Spleen (tissue), 7 donors: ENCODE measurements around the gene MYH15.

Experiments used
- CTCF ChIP-seq, 11 experiments: fragments of 200-600 bp in 7 of 11; fragments of 450-650 bp in 4 of 11; sonication (generic) in 4 of 11; IDR thresholded peaks in 8 of 11; conservative IDR thresholded peaks in 3 of 11; 1 replicate in 7 of 11; 2 replicates in 4 of 11; pipeline versions ENCODE4 v1.4.0 to v1.8.0; 2016 to 2021; ENCODE audit warnings: antibody characterized with exemption in 11 of 11, inconsistent platforms in 4 of 11, mild to moderate bottlenecking in 1 of 11
- POLR2AphosphoS5 ChIP-seq, 3 donors: sonication (generic); formaldehyde crosslinking; IDR thresholded peaks; one replicate each; pipeline ENCODE4 v1.5.1; 2017; ENCODE audit warnings: antibody characterized with exemption in 3 of 3
- donor health status: DM: no; HTN: no; CAD: no; lungs with moderate emphysema.
- donor health status: DM: no; HTN: no; CAD: no.
- donor health status: DM: no; HTN: no; CAD: no.

- no peak for TF ChIP-seq POLR2AphosphoS5 (IDR thresholded peaks at IDR 0.05)
- TF ChIP-seq CTCF (IDR thresholded peaks at IDR 0.05 in 8 of 11, conservative IDR thresholded peaks at IDR 0.05 in 3 of 11), result no peak
These were observed 176.4 kb downstream of the MYH15 start for GRCh38 chr3:108333961-108334360.
